K562 (cell line): Measurements from ENCODE around the gene PCDH9. TPM values are rescaled to one million over a fixed set of nuclear protein-coding genes. Genes with fewer than 3 reads are reported as not detected.

Source experiments
- GABPB2 ChIP-seq: fragments of 250-450 bp; sonication (Bioruptor Pico); conservative IDR thresholded peaks from 2 replicates; pipeline ENCODE4 v1.5.1; 2021; ENCODE audit warnings: mild to moderate bottlenecking
- JUN ChIP-seq, 2 experiments: sonication (generic) in 1 of 2; formaldehyde crosslinking in 1 of 2; IDR thresholded peaks; 2 replicates each; pipeline versions ENCODE4 v1.6.1 to v1.8.0; 2012 to 2022; ENCODE audit warnings: borderline replicate concordance in 2 of 2, mild to moderate bottlenecking in 2 of 2, improper control_type of control experiment in 1 of 2, low read depth in 1 of 2, low read length in 1 of 2, missing genetic modification reagents in 1 of 2
- polyA plus RNA-seq, 8 experiments: library from polyadenylated mRNA; depleted of rRNA in 4 of 8; stranded (reverse) in 5 of 8; unstranded in 3 of 8; fragments of >200 nt; fragmentation: Nextera tagmentation in 2 of 8; fragmentation: Illumina TruSeq in 1 of 8; extraction: Ambion mirVana in 2 of 8; extraction: Trizol in 1 of 8; gene quantifications; 2 replicates each; pipeline versions ENCODE4 v1.2.1 to v1.2.3, GENCODE V29; 2011 to 2014; ENCODE audit warnings: inconsistent platforms in 1 of 8, missing spikeins in 1 of 8
- total RNA-seq, 7 experiments: library from RNA; depleted of rRNA in 6 of 7; stranded (reverse); fragments of >200 nt in 6 of 7; fragmentation: Illumina TruSeq in 2 of 7; extraction: Trizol in 2 of 7; gene quantifications; 2 replicates each; pipeline versions ENCODE4 v1.2.1 to v1.2.3, GENCODE V29; 2011 to 2021; ENCODE audit warnings: low replicate concordance in 1 of 7
- TF ChIP-seq, protein P1 (sequence below), 2 experiments: fragments of 450-650 bp in 1 of 2; IDR thresholded peaks; 2 replicates each; pipeline ENCODE4 v1.6.1; 2011 to 2017; ENCODE audit warnings: low read depth in 2 of 2, antibody characterized with exemption in 1 of 2, borderline replicate concordance in 1 of 2, low read length in 1 of 2, mild to moderate bottlenecking in 1 of 2, mixed read lengths in 1 of 2; ENCODE audit not compliant: control insufficient read depth in 1 of 2
- TF ChIP-seq, protein P2 (sequence below), 2 experiments: fragments of 450-650 bp; IDR thresholded peaks; 2 replicates each; pipeline ENCODE4 v1.6.1; 2016; ENCODE audit warnings: mild to moderate bottlenecking in 2 of 2, borderline replicate concordance in 1 of 2, low read depth in 1 of 2, moderate library complexity in 1 of 2

PCDH9 gene
- total and polyA plus RNA-seq, 9 of the 15 experiments (the other 6 are each of a cell fraction or from before 2014, with no cell fraction given): 1.1 to 6.7 (median 4.9) TPM

DNA sequence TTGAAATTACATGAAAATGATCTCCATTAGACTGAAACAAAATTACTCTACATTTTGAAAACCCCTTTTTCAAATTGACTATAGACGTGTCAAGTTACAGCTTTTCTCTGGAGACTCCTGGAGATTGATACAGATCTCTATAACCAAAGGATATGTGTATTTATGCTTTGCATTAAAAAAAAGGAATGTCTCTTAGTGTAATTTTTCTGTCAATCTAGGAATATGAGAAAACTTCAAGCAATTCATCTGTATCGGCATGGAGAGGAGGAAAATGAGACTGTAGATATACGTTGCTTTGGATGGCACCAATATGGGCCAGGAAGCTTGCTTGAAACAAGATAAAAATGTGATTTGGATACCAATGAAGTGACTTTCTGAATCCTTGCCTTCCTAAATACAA is 286.6 kb downstream of the PCDH9 start (continued):
- TF ChIP-seq, protein P1, sequence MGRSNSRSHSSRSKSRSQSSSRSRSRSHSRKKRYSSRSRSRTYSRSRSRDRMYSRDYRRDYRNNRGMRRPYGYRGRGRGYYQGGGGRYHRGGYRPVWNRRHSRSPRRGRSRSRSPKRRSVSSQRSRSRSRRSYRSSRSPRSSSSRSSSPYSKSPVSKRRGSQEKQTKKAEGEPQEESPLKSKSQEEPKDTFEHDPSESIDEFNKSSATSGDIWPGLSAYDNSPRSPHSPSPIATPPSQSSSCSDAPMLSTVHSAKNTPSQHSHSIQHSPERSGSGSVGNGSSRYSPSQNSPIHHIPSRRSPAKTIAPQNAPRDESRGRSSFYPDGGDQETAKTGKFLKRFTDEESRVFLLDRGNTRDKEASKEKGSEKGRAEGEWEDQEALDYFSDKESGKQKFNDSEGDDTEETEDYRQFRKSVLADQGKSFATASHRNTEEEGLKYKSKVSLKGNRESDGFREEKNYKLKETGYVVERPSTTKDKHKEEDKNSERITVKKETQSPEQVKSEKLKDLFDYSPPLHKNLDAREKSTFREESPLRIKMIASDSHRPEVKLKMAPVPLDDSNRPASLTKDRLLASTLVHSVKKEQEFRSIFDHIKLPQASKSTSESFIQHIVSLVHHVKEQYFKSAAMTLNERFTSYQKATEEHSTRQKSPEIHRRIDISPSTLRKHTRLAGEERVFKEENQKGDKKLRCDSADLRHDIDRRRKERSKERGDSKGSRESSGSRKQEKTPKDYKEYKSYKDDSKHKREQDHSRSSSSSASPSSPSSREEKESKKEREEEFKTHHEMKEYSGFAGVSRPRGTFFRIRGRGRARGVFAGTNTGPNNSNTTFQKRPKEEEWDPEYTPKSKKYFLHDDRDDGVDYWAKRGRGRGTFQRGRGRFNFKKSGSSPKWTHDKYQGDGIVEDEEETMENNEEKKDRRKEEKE (IDR thresholded peaks at IDR 0.05; ENCODE audit: borderline replicate concordance in 1 of 2, control insufficient read depth in 1 of 2, low read depth in 2 of 2, low read length in 1 of 2): no peak
- no peak for TF ChIP-seq JUN (IDR thresholded peaks at IDR 0.05; ENCODE audit: borderline replicate concordance, low read depth, low read length)
- no peak for TF ChIP-seq JUN (CRISPR knock-in tag; IDR thresholded peaks at IDR 0.05; ENCODE audit: borderline replicate concordance)
- TF ChIP-seq, protein P2, sequence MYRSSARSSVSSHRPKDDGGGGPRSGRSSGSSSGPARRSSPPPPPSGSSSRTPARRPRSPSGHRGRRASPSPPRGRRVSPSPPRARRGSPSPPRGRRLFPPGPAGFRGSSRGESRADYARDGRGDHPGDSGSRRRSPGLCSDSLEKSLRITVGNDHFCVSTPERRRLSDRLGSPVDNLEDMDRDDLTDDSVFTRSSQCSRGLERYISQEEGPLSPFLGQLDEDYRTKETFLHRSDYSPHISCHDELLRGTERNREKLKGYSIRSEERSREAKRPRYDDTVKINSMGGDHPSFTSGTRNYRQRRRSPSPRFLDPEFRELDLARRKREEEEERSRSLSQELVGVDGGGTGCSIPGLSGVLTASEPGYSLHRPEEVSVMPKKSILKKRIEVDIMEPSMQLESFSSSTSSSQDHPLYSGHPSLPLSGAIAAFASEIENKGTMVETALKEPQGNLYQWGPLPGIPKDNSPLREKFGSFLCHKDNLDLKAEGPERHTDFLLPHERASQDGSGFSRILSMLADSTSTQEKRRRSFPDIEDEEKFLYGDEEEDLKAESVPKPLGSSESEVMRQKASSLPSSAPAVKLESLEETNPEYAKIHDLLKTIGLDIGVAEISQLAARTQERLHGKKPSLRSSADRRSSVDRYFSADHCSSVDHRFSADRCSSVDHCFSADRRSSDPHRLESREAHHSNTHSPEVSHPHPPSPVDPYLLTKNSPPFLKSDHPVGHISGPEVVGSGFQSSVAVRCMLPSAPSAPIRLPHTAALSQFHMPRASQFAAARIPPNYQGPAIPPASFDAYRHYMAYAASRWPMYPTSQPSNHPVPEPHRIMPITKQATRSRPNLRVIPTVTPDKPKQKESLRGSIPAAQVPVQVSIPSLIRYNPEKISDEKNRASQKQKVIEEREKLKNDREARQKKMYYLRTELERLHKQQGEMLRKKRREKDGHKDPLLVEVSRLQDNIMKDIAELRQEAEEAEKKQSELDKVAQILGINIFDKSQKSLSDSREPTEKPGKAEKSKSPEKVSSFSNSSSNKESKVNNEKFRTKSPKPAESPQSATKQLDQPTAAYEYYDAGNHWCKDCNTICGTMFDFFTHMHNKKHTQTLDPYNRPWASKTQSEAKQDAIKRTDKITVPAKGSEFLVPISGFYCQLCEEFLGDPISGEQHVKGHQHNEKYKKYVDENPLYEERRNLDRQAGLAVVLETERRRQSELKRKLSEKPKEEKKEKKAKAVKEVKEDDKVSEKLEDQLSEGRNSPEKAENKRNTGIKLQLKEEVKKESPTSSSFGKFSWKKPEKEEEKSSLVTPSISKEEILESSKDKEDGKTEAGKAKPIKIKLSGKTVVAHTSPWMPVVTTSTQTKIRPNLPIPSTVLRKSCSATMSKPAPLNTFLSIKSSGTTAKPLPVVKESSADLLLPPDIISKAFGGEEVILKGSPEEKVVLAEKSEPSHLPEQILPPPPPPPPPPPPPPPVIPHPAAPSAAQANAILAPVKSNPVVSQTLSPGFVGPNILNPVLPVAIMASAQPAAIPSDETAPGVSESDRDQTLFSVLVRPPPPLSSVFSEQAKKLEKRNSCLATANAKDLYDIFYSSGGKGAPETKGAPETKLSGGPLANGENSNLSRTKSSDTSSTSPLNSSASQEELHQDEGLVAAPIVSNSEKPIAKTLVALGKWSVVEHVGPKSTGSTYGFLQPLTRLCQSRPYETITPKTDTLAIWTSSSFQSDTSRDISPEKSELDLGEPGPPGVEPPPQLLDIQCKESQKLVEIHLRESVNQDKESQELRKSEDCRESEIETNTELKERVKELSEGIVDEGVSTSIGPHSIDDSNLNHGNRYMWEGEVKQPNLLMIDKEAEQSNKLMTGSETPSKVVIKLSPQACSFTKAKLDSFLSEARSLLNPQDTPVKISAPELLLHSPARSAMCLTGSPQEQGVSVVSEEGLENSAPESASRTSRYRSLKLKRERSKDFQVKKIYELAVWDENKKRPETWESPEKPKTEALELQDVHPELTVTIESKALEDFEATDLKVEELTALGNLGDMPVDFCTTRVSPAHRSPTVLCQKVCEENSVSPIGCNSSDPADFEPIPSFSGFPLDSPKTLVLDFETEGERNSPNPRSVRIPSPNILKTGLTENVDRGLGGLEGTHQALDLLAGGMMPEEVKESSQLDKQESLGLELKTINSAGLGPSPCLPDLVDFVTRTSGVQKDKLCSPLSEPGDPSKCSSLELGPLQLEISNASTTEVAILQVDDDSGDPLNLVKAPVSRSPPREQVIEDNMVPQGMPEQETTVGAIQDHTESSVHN (IDR thresholded peaks at IDR 0.05; ENCODE audit: borderline replicate concordance in 1 of 2, low read depth in 1 of 2): no peak
- no peak for TF ChIP-seq GABPB2 (CRISPR knock-in tag)
